ENCODE data around the gene TFEB. TPM values are rescaled to one million over a fixed set of nuclear protein-coding genes. Genes with fewer than 3 reads are reported as not detected.

The TFEB gene
- total RNA-seq, 1 donor from 2014 or later: 36.5 TPM

GRCh38 chr6:41758641-41759035, 23.2 kb upstream of the TFEB start:
- no peak for ATAC-seq
- TF ChIP-seq, protein P1, sequence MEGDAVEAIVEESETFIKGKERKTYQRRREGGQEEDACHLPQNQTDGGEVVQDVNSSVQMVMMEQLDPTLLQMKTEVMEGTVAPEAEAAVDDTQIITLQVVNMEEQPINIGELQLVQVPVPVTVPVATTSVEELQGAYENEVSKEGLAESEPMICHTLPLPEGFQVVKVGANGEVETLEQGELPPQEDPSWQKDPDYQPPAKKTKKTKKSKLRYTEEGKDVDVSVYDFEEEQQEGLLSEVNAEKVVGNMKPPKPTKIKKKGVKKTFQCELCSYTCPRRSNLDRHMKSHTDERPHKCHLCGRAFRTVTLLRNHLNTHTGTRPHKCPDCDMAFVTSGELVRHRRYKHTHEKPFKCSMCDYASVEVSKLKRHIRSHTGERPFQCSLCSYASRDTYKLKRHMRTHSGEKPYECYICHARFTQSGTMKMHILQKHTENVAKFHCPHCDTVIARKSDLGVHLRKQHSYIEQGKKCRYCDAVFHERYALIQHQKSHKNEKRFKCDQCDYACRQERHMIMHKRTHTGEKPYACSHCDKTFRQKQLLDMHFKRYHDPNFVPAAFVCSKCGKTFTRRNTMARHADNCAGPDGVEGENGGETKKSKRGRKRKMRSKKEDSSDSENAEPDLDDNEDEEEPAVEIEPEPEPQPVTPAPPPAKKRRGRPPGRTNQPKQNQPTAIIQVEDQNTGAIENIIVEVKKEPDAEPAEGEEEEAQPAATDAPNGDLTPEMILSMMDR (IDR thresholded peaks at IDR 0.05): no peak
- no peak overlapping the region for H3K4me3 ChIP-seq

DNA sequence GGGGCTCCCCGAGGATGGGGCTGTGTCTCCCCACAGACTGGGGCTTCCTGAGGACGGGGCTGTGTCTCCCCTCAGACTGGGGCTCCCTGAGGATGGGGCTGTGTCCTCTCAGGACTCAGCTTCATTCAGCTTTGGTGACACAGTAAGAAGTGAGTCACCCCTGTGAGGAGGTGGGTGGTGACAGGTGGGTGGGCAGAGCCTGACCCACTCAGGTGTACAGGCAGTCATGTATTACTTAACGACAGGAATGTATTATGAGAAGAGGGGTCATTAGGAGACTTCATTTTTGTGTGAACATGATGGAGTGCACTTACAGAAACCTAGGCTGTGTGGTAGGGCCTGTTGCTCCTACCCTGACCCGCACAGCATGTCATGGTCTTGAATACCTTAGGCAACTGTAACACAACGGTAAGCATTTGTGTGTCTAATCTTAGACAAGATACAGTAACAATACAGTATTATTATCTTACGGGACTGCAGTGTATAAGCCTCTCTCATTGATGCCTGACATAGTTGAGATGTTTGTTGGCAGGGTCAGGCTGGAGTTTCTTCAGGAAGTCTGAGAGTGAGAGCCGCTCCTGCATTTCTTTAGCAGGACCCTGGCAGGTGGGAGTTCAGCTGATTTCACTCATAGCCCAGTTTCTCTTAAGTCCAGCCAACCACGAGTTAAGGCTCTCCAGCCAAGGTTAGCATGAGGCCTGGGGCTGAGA, 22.7 kb upstream of the TFEB start:
- Histone ChIP-seq H3K27ac (no peak overlapping the region), H3K36me3 (no peaks in the 10 kb centered on the region), H3K9me3 (no peaks in the 10 kb centered on the region), H3K27me3 (ENCODE audit: low read depth) (no peaks in the 10 kb centered on the region), H3K4me3 (no peak overlapping the region), H3K4me1 (no peaks in the 10 kb centered on the region)
- ATAC-seq: peak; percentile 44 to 70
- DNase-seq: peak; percentile 7
- intact Hi-C loops (cut with DNase I): no loop called here
- TF ChIP-seq, protein P1 (IDR thresholded peaks at IDR 0.05): no peak

More at GRCh38 chr6:41758641-41759035, 23.2 kb upstream of the TFEB start:
- Histone ChIP-seq H3K27ac (no peak overlapping the region), H3K27me3 (ENCODE audit: low read depth) (no peaks in the 10 kb centered on the region), H3K9me3 (no peaks in the 10 kb centered on the region), H3K4me1 (no peaks in the 10 kb centered on the region), H3K36me3 (no peaks in the 10 kb centered on the region)
- intact Hi-C loops (cut with DNase I): no loop called here
- DNase-seq: no peak

GRCh38 chr6:41757271-41757670, 21.9 kb upstream of the TFEB start:
- DNase-seq (peak; percentile 12), ATAC-seq (no peak)
- H3K27me3 ChIP-seq (ENCODE audit: low read depth): no peaks in the 10 kb centered on the region
- intact Hi-C loops (cut with DNase I): no loop called here
- TF ChIP-seq, protein P1 (IDR thresholded peaks at IDR 0.05): no peak
- no peaks in the 10 kb centered on the region for H3K4me1 ChIP-seq
- H3K9me3 ChIP-seq: no peaks in the 10 kb centered on the region
- H3K4me3 ChIP-seq: no peak overlapping the region
- no peak overlapping the region for H3K27ac ChIP-seq
- H3K36me3 ChIP-seq: no peaks in the 10 kb centered on the region

DNA sequence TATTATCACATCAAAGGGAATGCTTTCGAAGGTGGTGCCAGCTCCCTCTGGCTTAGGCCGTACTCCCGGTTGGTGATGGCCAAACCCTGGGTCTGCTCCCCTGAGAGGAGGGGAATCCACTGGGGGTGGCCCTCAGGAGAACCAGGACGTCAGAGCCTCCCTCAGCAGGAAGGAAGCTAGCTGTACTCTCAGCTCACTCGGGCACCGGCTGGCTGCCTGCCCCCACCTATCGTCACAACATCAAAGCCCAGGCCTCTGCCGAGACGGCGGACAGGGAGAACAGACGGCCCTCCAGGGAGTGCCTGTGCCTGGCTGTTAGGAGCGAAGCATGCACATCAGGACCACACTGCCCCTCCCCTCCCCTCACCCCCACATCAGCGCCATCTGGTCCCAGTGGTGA, 20.9 kb upstream of the TFEB start:
- DNase-seq (peak; percentile 42), ATAC-seq (peak in 1 of 2 donors; percentile 54)
- intact Hi-C loops (cut with DNase I): no loop called here
- Histone ChIP-seq H3K4me1 (no peaks in the 10 kb centered on the region), H3K36me3 (no peaks in the 10 kb centered on the region), H3K27me3 (ENCODE audit: low read depth) (no peaks in the 10 kb centered on the region), H3K4me3 (no peak overlapping the region), H3K27ac (no peak overlapping the region), H3K9me3 (no peaks in the 10 kb centered on the region)
- TF ChIP-seq, protein P1 (IDR thresholded peaks at IDR 0.05): no peak

DNA sequence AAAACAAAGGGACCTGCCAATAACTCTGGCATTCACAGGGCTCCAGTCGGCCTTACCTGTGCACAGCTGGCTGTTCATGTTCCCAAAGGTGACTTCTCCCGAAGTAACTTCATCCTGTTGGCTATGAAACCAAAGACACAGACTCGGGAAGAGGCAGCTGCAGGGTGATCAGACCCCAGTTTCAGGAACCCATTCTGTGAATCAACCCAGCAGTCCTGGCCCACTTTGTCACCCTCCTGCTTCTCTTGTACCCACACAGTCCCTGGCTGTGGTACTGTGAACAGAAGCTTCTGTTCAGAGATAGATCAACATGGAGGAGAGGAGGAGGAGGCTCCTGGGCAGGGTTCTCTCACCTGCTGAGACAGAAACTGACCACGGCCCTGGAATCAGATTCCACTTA, 20.5 kb upstream of the TFEB start:
- intact Hi-C loops (cut with DNase I): no loop called here
- Histone ChIP-seq H3K27ac (no peak overlapping the region), H3K36me3 (no peaks in the 10 kb centered on the region), H3K4me3 (no peak overlapping the region), H3K27me3 (ENCODE audit: low read depth) (no peaks in the 10 kb centered on the region), H3K4me1 (no peaks in the 10 kb centered on the region), H3K9me3 (no peaks in the 10 kb centered on the region)
- no peak for ATAC-seq
- peak; percentile 3 for DNase-seq
- TF ChIP-seq, protein P1 (IDR thresholded peaks at IDR 0.05): no peak

Measured in lower lobe of right lung (tissue), 2 donors.